Endodermal cell (in vitro differentiated cells): ENCODE data around the gene TUBE1. TPM values are rescaled to one million over a fixed set of nuclear protein-coding genes. Genes with fewer than 3 reads are reported as not detected.

Source experiments
- DNase-seq: peaks from one replicate; pipeline ENCODE4 v3.0.0-alpha.2; 2017
- H3K27ac ChIP-seq: 2 replicates; pipeline ENCODE4 v1.5.1; 2013; ENCODE audit warnings: mild to moderate bottlenecking, low read depth, low read length, moderate library complexity
- H3K27me3 ChIP-seq: 2 replicates; pipeline ENCODE4 v1.6.1; 2013; ENCODE audit warnings: mild to moderate bottlenecking, low read length, moderate library complexity; ENCODE audit not compliant: insufficient read depth, control insufficient read depth, poor library complexity, severe bottlenecking
- H3K36me3 ChIP-seq: 2 replicates; pipeline ENCODE4 v1.7.0; 2013; ENCODE audit warnings: mild to moderate bottlenecking, low read length, moderate library complexity; ENCODE audit not compliant: control insufficient read depth, insufficient read depth
- H3K4me1 ChIP-seq: one replicate; pipeline ENCODE4 v1.7.0; 2013; ENCODE audit warnings: low read length; ENCODE audit not compliant: control insufficient read depth, insufficient read depth
- H3K4me3 ChIP-seq: 2 replicates; pipeline ENCODE4 v1.5.1; 2013; ENCODE audit warnings: mild to moderate bottlenecking, low read length, moderate library complexity
- H3K9ac ChIP-seq: 2 replicates; pipeline ENCODE4 v1.6.1; 2013; ENCODE audit warnings: mild to moderate bottlenecking, low read length, moderate library complexity; ENCODE audit not compliant: poor library complexity, severe bottlenecking; ENCODE audit errors: extremely low read depth
- H3K9me3 ChIP-seq: 2 replicates; pipeline ENCODE4 v1.6.1; 2013; ENCODE audit warnings: mild to moderate bottlenecking, low read length, moderate library complexity; ENCODE audit not compliant: control insufficient read depth
- H3K27ac Mint-ChIP-seq: 2 replicates; pipeline ENCODE4 v1.8.0; 2020; ENCODE audit warnings: mixed read lengths
- H3K27me3 Mint-ChIP-seq: 2 replicates; pipeline ENCODE4 v1.8.0; 2021; ENCODE audit warnings: mild to moderate bottlenecking, mixed read lengths; ENCODE audit not compliant: insufficient read depth
- H3K36me3 Mint-ChIP-seq: 2 replicates; pipeline ENCODE4 v1.8.0; 2020; ENCODE audit warnings: low read depth, mixed read lengths
- H3K4me1 Mint-ChIP-seq: 2 replicates; pipeline ENCODE4 v1.8.0; 2020; ENCODE audit warnings: mixed read lengths
- H3K4me3 Mint-ChIP-seq: 2 replicates; pipeline ENCODE4 v1.8.0; 2020; ENCODE audit warnings: mild to moderate bottlenecking, moderate library complexity, mixed read lengths
- H3K9me3 Mint-ChIP-seq: 2 replicates; pipeline ENCODE4 v1.8.0; 2020; ENCODE audit warnings: mild to moderate bottlenecking, mixed read lengths
- CTCF ChIP-seq: fragments of 200-600 bp; sonication (generic); conservative IDR thresholded peaks from 2 replicates; pipeline ENCODE4 v1.5.0; 2021; ENCODE audit warnings: antibody characterized with exemption, mild to moderate bottlenecking
- WGBS, 2 experiments: methylation state at CpG; one replicate each; pipeline versions ENCODE4 v1.1.5 to v1.1.7; 2013; ENCODE audit warnings: missing lambda C conversion rate in 2 of 2, mixed read lengths in 1 of 2; ENCODE audit not compliant: insufficient coverage in 1 of 2, insufficient read length in 1 of 2; 5-methylcytosine and 5-hydroxymethylcytosine counted together
- total RNA-seq, 2 donors: library from RNA; stranded (reverse); fragmentation: NEBNext Ultra II Directional in 1 of 2; extraction: Animal tissue kit (Norgen Biotek cat#: 25700) in 1 of 2; gene quantifications; 2 replicates in 1 of 2; 3 replicates in 1 of 2; pipeline ENCODE4 v1.2.1, GENCODE V29; 2021

The TUBE1 gene
- total RNA-seq, 2 donors from 2014 or later: 27.7 to 40.2 TPM

GRCh38 chr6:112030206-112030960 is 56.9 kb downstream of the TUBE1 start:
- no peaks in the 10 kb centered on the region for H3K4me1 ChIP-seq
- Mint-ChIP-seq H3K4me3 (no peak overlapping the region), H3K36me3 (no peaks in the 10 kb centered on the region), H3K27me3 (peaks cover 39% of the 10 kb centered on the region), H3K4me1 (peaks cover 13% of the 10 kb centered on the region), H3K27ac (no peak overlapping the region), H3K9me3 (no peaks in the 10 kb centered on the region)
- H3K9me3 ChIP-seq: no peaks in the 10 kb centered on the region
- H3K4me3 ChIP-seq: no peak overlapping the region
- TF ChIP-seq CTCF: no peak
- H3K27ac ChIP-seq: no peak overlapping the region
- 96 to 100% methylated on average over 4 to 6 of the region's 7 CpGs for WGBS, 2 experiments
- peaks cover 51% of the 10 kb centered on the region for H3K27me3 ChIP-seq
- H3K9ac ChIP-seq: no peak overlapping the region
- H3K36me3 ChIP-seq: no peaks in the 10 kb centered on the region
- DNase-seq: no peak

- WGBS, 2 experiments: 71 to 74% methylated on average over 13 to 15 of the region's 15 CpGs
- Mint-ChIP-seq H3K27me3 (peaks cover 44% of the 10 kb centered on the region), H3K4me1 (peaks cover 13% of the 10 kb centered on the region), H3K4me3 (no peak overlapping the region), H3K9me3 (peaks cover 4% of the 10 kb centered on the region), H3K27ac (no peak overlapping the region), H3K36me3 (no peaks in the 10 kb centered on the region)
- Histone ChIP-seq H3K9me3 (peaks cover 3% of the 10 kb centered on the region), H3K36me3 (no peaks in the 10 kb centered on the region), H3K27me3 (peaks cover 53% of the 10 kb centered on the region), H3K4me1 (no peaks in the 10 kb centered on the region), H3K27ac (no peak overlapping the region), H3K4me3 (no peak overlapping the region), H3K9ac (no peak overlapping the region)
- peak; percentile 91 for TF ChIP-seq CTCF
- DNase-seq: peak; percentile 92
Measured at GRCh38 chr6:112029045-112029822, 58.0 kb downstream of the TUBE1 start.

- Histone ChIP-seq H3K36me3 (no peaks in the 10 kb centered on the region), H3K27me3 (peaks cover 50% of the 10 kb centered on the region), H3K9ac (no peak overlapping the region), H3K4me3 (no peak overlapping the region), H3K4me1 (no peaks in the 10 kb centered on the region), H3K27ac (no peak overlapping the region), H3K9me3 (peaks cover 11% of the 10 kb centered on the region)
- peaks cover 12% of the 10 kb centered on the region for H3K9me3 Mint-ChIP-seq
- 83 to 100% methylated on average over 3 of the region's 3 CpGs for WGBS, 2 experiments
- H3K4me1 Mint-ChIP-seq: peaks cover 13% of the 10 kb centered on the region
- H3K4me3 Mint-ChIP-seq: no peak overlapping the region
- H3K36me3 Mint-ChIP-seq: no peaks in the 10 kb centered on the region
- no peak for DNase-seq
- peaks cover 43% of the 10 kb centered on the region for H3K27me3 Mint-ChIP-seq
- TF ChIP-seq CTCF: no peak
- no peak overlapping the region for H3K27ac Mint-ChIP-seq
Measured at GRCh38 chr6:112027942-112028674, 59.2 kb downstream of the TUBE1 start.
